Endothelial cell of umbilical vein (primary cell): Measurements from ENCODE around the gene MIA. TPM values are rescaled to one million over a fixed set of nuclear protein-coding genes. Genes with fewer than 3 reads are reported as not detected.

Source experiments
- BruUV-seq: library from RNA; stranded (reverse); fragments of 400-500 nt; replicated peaks from 2 replicates; lab custom pipeline; 2021; lab: Mats Ljungman, UMichigan
- CTCF ChIA-PET: fragments of 300-600, 350-600 bp; sonication (Branson Sonifier 250); formaldehyde crosslinking; loops from one replicate; lab custom pipeline; 2021; ENCODE audit warnings: antibody characterized with exemption, inconsistent platforms; lab: Charles Lee
- POLR2A ChIA-PET: fragments of 300-600, 350-600 bp; sonication (Branson Sonifier 250); formaldehyde crosslinking; loops from one replicate; lab custom pipeline; 2021; ENCODE audit warnings: antibody characterized with exemption, inconsistent platforms; lab: Charles Lee
- DNase-seq: peaks from one replicate; pipeline ENCODE4 v3.0.0-alpha.2; 2011; ENCODE audit warnings: low read depth, low spot score
- FAIRE-seq: peaks from 2 replicates; lab custom pipeline; 2011; peaks lifted over from hg19 to GRCh38; lab: Jason Lieb, UNC
- H2AFZ ChIP-seq: 2 replicates; pipeline ENCODE4 v1.6.0; 2012; ENCODE audit warnings: low read depth, low read length, control low read depth, inconsistent platforms
- H3K27ac ChIP-seq: 2 replicates; pipeline ENCODE4 v1.5.1; 2011; ENCODE audit warnings: low read depth, mild to moderate bottlenecking, control low read depth, low read length, moderate library complexity; ENCODE audit not compliant: insufficient read depth
- H3K27me3 ChIP-seq, 2 experiments: 2 replicates each; pipeline versions ENCODE4 v1.6.0 to v1.6.1; 2011; ENCODE audit warnings: low read length in 2 of 2, mixed read lengths in 1 of 2; ENCODE audit not compliant: control insufficient read depth in 2 of 2, insufficient read depth in 2 of 2
- H3K36me3 ChIP-seq, 2 experiments: 2 replicates in 1 of 2; 3 replicates in 1 of 2; pipeline ENCODE4 v1.5.1; 2011; ENCODE audit warnings: low read length in 2 of 2, mild to moderate bottlenecking in 1 of 2, moderate library complexity in 1 of 2; ENCODE audit not compliant: control insufficient read depth in 2 of 2, insufficient read depth in 2 of 2; ENCODE audit errors: extremely low read depth in 1 of 2
- H3K4me1 ChIP-seq: 3 replicates; pipeline ENCODE4 v1.5.1; 2011; ENCODE audit warnings: mild to moderate bottlenecking, low read length; ENCODE audit not compliant: control insufficient read depth, insufficient read depth; ENCODE audit errors: extremely low read depth
- H3K4me2 ChIP-seq: 2 replicates; pipeline ENCODE4 v1.6.1; 2011; ENCODE audit warnings: low read length, control low read depth, mixed read lengths; ENCODE audit not compliant: insufficient read depth
- H3K4me3 ChIP-seq, 3 experiments: fragments of 200-600 bp in 1 of 3; sonication (generic), shearing (Covaris generic) in 1 of 3; replicated peaks in 1 of 3; 2 replicates each; pipeline ENCODE4 v1.5.1; 2011 to 2016; ENCODE audit warnings: control low read depth in 3 of 3, low read length in 3 of 3, mild to moderate bottlenecking in 2 of 3, inconsistent platforms in 1 of 3, low read depth in 1 of 3, moderate library complexity in 1 of 3; ENCODE audit not compliant: insufficient read depth in 1 of 3
- H3K79me2 ChIP-seq: 2 replicates; pipeline ENCODE4 v1.6.0; 2012; ENCODE audit warnings: low read length, inconsistent platforms; ENCODE audit not compliant: control insufficient read depth, insufficient read depth
- H3K9ac ChIP-seq: replicated peaks from 2 replicates; pipeline ENCODE3; 2011; ENCODE audit warnings: low read length, control low read depth; ENCODE audit not compliant: insufficient read depth; ENCODE audit errors: extremely low read depth
- H3K9me1 ChIP-seq: replicated peaks from 3 replicates; pipeline ENCODE4 v1.6.0; 2011; ENCODE audit warnings: mild to moderate bottlenecking, low read length; ENCODE audit not compliant: control insufficient read depth, insufficient read depth; ENCODE audit errors: extremely low read depth
- H3K9me3 ChIP-seq: replicated peaks from 2 replicates; pipeline ENCODE4 v1.5.1; 2012; ENCODE audit warnings: low read length, inconsistent platforms; ENCODE audit not compliant: control insufficient read depth, insufficient read depth
- H4K20me1 ChIP-seq: replicated peaks from 2 replicates; pipeline ENCODE3; 2011; ENCODE audit warnings: mild to moderate bottlenecking, low read length; ENCODE audit not compliant: control insufficient read depth, insufficient read depth; ENCODE audit errors: extremely low read depth
- CTCF ChIP-seq, 2 donors: IDR thresholded peaks; 1 replicate in 1 of 2; 2 replicates in 1 of 2; pipeline ENCODE4 v1.5.1; 2011; ENCODE audit warnings: low read length in 2 of 2, mild to moderate bottlenecking in 2 of 2, moderate library complexity in 2 of 2, control low read depth in 1 of 2, inconsistent platforms in 1 of 2, low read depth in 1 of 2; ENCODE audit not compliant: insufficient read depth in 1 of 2; ENCODE audit errors: extremely low read depth in 1 of 2
- EZH2 ChIP-seq: IDR thresholded peaks from 2 replicates; pipeline ENCODE4 v1.6.1; 2012; ENCODE audit warnings: borderline replicate concordance, low read depth, mild to moderate bottlenecking, moderate library complexity, low read length, inconsistent platforms; ENCODE audit not compliant: severe bottlenecking
- FOS ChIP-seq: IDR thresholded peaks from 2 replicates; pipeline ENCODE4 v1.6.1; 2011; ENCODE audit warnings: mild to moderate bottlenecking, low read length, moderate library complexity, borderline replicate concordance; ENCODE audit not compliant: insufficient read depth
- GATA2 ChIP-seq: IDR thresholded peaks from 2 replicates; pipeline ENCODE4 v1.7.0; 2011; ENCODE audit warnings: low read depth, mild to moderate bottlenecking, moderate library complexity, mixed read lengths, low read length; ENCODE audit not compliant: insufficient read length, insufficient read depth
- JUN ChIP-seq: IDR thresholded peaks from 2 replicates; pipeline ENCODE4 v1.6.1; 2011; ENCODE audit warnings: borderline replicate concordance, low read depth; ENCODE audit not compliant: insufficient read length, insufficient read depth
- MAX ChIP-seq: IDR thresholded peaks from 2 replicates; pipeline ENCODE4 v1.6.1; 2011; ENCODE audit not compliant: insufficient read depth, insufficient read length
- MYC ChIP-seq: IDR thresholded peaks from one replicate; pipeline ENCODE4 v1.6.1; 2011; ENCODE audit warnings: mild to moderate bottlenecking, low read depth, low read length
- POLR2A ChIP-seq: IDR thresholded peaks from 2 replicates; pipeline ENCODE4 v1.6.1; 2012; ENCODE audit warnings: low read depth, mild to moderate bottlenecking, control low read depth, low read length
- POLR2AphosphoS5 ChIP-seq: IDR thresholded peaks from 2 replicates; pipeline ENCODE4 v1.6.1; 2012; ENCODE audit warnings: low read depth, mild to moderate bottlenecking, control low read depth, low read length, moderate library complexity; ENCODE audit not compliant: insufficient read depth
- dilution Hi-C: fragments of 300-500 bp; cut with MboI; formaldehyde crosslinking; loops from one replicate; pipeline ENCODE4 v1.15.0; 2019; ENCODE audit warnings: low sequenced_read_pairs; ENCODE audit not compliant: extremely low pct_ligation_motif_present
- intact Hi-C: fragments of 100-400 bp; cut with micrococcal nuclease; formaldehyde crosslinking; loops from one replicate; pipeline ENCODE4 v1.10.0; 2022
- polyA plus RNA-seq, 4 experiments: library from polyadenylated mRNA; depleted of rRNA in 3 of 4; stranded (reverse) in 3 of 4; unstranded in 1 of 4; fragments of >200 nt; gene quantifications; 2 replicates each; pipeline versions ENCODE4 v1.2.1 to v1.2.3, GENCODE V29; 2011 to 2012; ENCODE audit warnings: missing spikeins in 1 of 4
- total RNA-seq: library from RNA; stranded (reverse); gene quantifications from 2 replicates; pipeline ENCODE4 v1.2.3, GENCODE V29; 2021

Gene MIA
- total and polyA plus RNA-seq, 2 donors (not counting 3 experiments of a cell fraction or from before 2014, with no cell fraction given): 0.32 TPM; not detected in 1

GRCh38 chr19:40803857-40804782 lies 28.8 kb downstream of the MIA start:
- no peak overlapping the region for H2AFZ ChIP-seq
- CTCF ChIA-PET: interaction anchor here (1.8 kb wide), 1 partner anchor 16 kb away, joined by 5 read pairs; no protein-coding TSS in a partner anchor
- dilution Hi-C loops (no loop called here), intact Hi-C loops (loop anchor here (10.0 kb wide), 1 partner anchor 359 kb away; the partner anchor contains the start of gene SERTAD3)
- no peak overlapping the region for H3K4me2 ChIP-seq
- no TSS peak for BruUV-seq
- POLR2A ChIA-PET: no interaction called here
- H3K4me3 ChIP-seq: no peak overlapping the region
- H3K27me3 ChIP-seq: no peaks in the 10 kb centered on the region
- no peaks in the 10 kb centered on the region for H3K9me1 ChIP-seq
- TF ChIP-seq GATA2 (no peak), POLR2A (no peak), FOS (no peak), CTCF (IDR thresholded peaks at IDR 0.05; ENCODE audit: extremely low read depth in 1 of 2, insufficient read depth in 1 of 2, low read depth in 1 of 2, low read length in 2 of 2) (no peak), POLR2AphosphoS5 (no peak), JUN (no peak), EZH2 (no peak), MYC (no peak), MAX (no peak)
- peaks cover 6 to 41% of the 10 kb centered on the region in 2 experiments for H3K36me3 ChIP-seq
- no peak overlapping the region for H3K9ac ChIP-seq
- H3K79me2 ChIP-seq: peaks cover 86% of the 10 kb centered on the region
- no peaks in the 10 kb centered on the region for H3K9me3 ChIP-seq
- H3K27ac ChIP-seq: no peak overlapping the region
- peaks cover 71% of the 10 kb centered on the region for H3K4me1 ChIP-seq
- no peak for DNase-seq
- H4K20me1 ChIP-seq: no peaks in the 10 kb centered on the region
- no peak for FAIRE-seq
